HepG2 (cell line): ENCODE measurements around the gene SH3BGRL2. TPM values are rescaled to one million over a fixed set of nuclear protein-coding genes. Genes with fewer than 3 reads are reported as not detected.
A peak's percentile ranks its signal among the peaks of the same experiment; 100 is the strongest.

Experiments used
- ATAC-seq: fragments of 200-7000 bp; cut with Tn5 transposase; 3 replicates; pipeline ENCODE4 v1.9.1; 2020; ENCODE audit warnings: mild to moderate bottlenecking, moderate library complexity
- BruUV-seq: library from RNA; stranded (reverse); fragments of 400-500 nt; replicated peaks from 2 replicates; lab custom pipeline; 2021; lab: Mats Ljungman, UMichigan
- CTCF ChIA-PET: fragments of 300-600 bp; formaldehyde crosslinking; extraction: SDS; loops from one replicate; lab custom pipeline; 2021; ENCODE audit warnings: low total read pairs, inconsistent platforms, low intra/inter-chr PET ratio; lab: Yijun Ruan, JAX
- POLR2A ChIA-PET: fragments of 350-600 bp; sonication (Branson Sonifier 250); formaldehyde crosslinking; loops from one replicate; lab custom pipeline; 2020; ENCODE audit warnings: antibody characterized with exemption, inconsistent platforms; lab: Yijun Ruan, JAX
- DNase-seq: peaks from one replicate; pipeline ENCODE4 v3.0.0-alpha.2; 2015; ENCODE audit warnings: low spot score
- FAIRE-seq: peaks from 3 replicates; lab custom pipeline; 2011; peaks lifted over from hg19 to GRCh38; lab: Jason Lieb, UNC
- H2AFZ ChIP-seq: one replicate; pipeline ENCODE4 v1.6.1; 2011; ENCODE audit warnings: low read length, inconsistent platforms
- H3K27ac ChIP-seq: fragments of 300-600 bp; 3 replicates; pipeline ENCODE4 v1.8.0; 2011; ENCODE audit warnings: mixed run types, mild to moderate bottlenecking, mixed read lengths, low read length, inconsistent platforms; ENCODE audit not compliant: insufficient read depth; ENCODE audit errors: extremely low read length
- H3K27me3 ChIP-seq, 2 experiments: fragments of 200-600 bp in 1 of 2; 2 replicates in 1 of 2; 3 replicates in 1 of 2; pipeline versions ENCODE4 v1.6.0 to v1.8.0; 2011; ENCODE audit warnings: low read length in 2 of 2, mild to moderate bottlenecking in 2 of 2, moderate library complexity in 2 of 2, inconsistent platforms in 1 of 2; ENCODE audit not compliant: insufficient read depth in 2 of 2, control insufficient read depth in 1 of 2
- H3K36me3 ChIP-seq, 2 experiments: fragments of 200-600 bp in 1 of 2; replicated peaks in 1 of 2; 2 replicates in 1 of 2; 3 replicates in 1 of 2; pipeline versions ENCODE4 v1.5.1 to v1.8.0; 2011; ENCODE audit warnings: low read length in 2 of 2, inconsistent platforms in 1 of 2; ENCODE audit not compliant: insufficient read depth in 2 of 2, control insufficient read depth in 1 of 2
- H3K4me1 ChIP-seq: 2 replicates; pipeline ENCODE4 v1.5.1; 2012; ENCODE audit warnings: low read length, inconsistent platforms; ENCODE audit not compliant: insufficient read depth
- H3K4me2 ChIP-seq: 2 replicates; pipeline ENCODE4 v1.6.0; 2011; ENCODE audit warnings: low read depth, low read length, inconsistent platforms
- H3K4me3 ChIP-seq, 3 experiments: fragments of 200-600 bp in 1 of 3; sonication (generic), shearing (Covaris generic) in 1 of 3; replicated peaks in 1 of 3; 2 replicates each; pipeline ENCODE4 v1.5.1; 2011 to 2016; ENCODE audit warnings: low read length in 3 of 3, inconsistent platforms in 2 of 3, low read depth in 2 of 3, mild to moderate bottlenecking in 2 of 3, control low read depth in 1 of 3, mixed read lengths in 1 of 3; ENCODE audit not compliant: insufficient read depth in 1 of 3
- H3K79me2 ChIP-seq: one replicate; pipeline ENCODE4 v1.6.1; 2011; ENCODE audit warnings: low read length, inconsistent platforms; ENCODE audit not compliant: insufficient read depth
- H3K9ac ChIP-seq: 2 replicates; pipeline ENCODE4 v1.6.0; 2011; ENCODE audit warnings: mild to moderate bottlenecking, low read depth, low read length, inconsistent platforms; ENCODE audit not compliant: insufficient read depth
- H3K9me3 ChIP-seq: 2 replicates; pipeline ENCODE4 v1.5.1; 2012; ENCODE audit warnings: mild to moderate bottlenecking, low read length
- H4K20me1 ChIP-seq: 2 replicates; pipeline ENCODE4 v1.6.0; 2011; ENCODE audit warnings: inconsistent platforms, mild to moderate bottlenecking, low read length, moderate library complexity; ENCODE audit not compliant: insufficient read depth
- KDM1A ChIP-seq: IDR thresholded peaks from 2 replicates; pipeline ENCODE4 v1.6.1; 2016; ENCODE audit warnings: missing compliant biosample characterization
- MZF1 ChIP-seq: sonication (generic); formaldehyde crosslinking; IDR thresholded peaks from 2 replicates; pipeline ENCODE4 v1.8.1; 2023; ENCODE audit warnings: mild to moderate bottlenecking, missing genetic modification reagents, borderline replicate concordance
- NCOA2 ChIP-seq: sonication (generic); formaldehyde crosslinking; IDR thresholded peaks from 2 replicates; pipeline ENCODE4 v1.8.0; 2022; ENCODE audit warnings: inconsistent platforms
- NKX3-1 ChIP-seq: sonication (generic); formaldehyde crosslinking; IDR thresholded peaks from 2 replicates; pipeline ENCODE4 v1.5.0; 2020; ENCODE audit warnings: missing genetic modification reagents
- NR3C1 ChIP-seq: sonication (generic); formaldehyde crosslinking; IDR thresholded peaks from 2 replicates; pipeline ENCODE4 v1.4.0; 2020; ENCODE audit warnings: missing genetic modification reagents
- TBL1XR1 ChIP-seq: fragments of 150-350 bp; IDR thresholded peaks from 2 replicates; pipeline ENCODE4 v1.6.1; 2014; ENCODE audit warnings: borderline replicate concordance, low read length; ENCODE audit not compliant: partially characterized antibody
- TMF1 ChIP-seq: sonication (generic); formaldehyde crosslinking; IDR thresholded peaks from 2 replicates; pipeline ENCODE4 v1.8.1; 2022; ENCODE audit warnings: low read depth, missing genetic modification reagents
- ZBTB20 ChIP-seq: sonication (generic); formaldehyde crosslinking; IDR thresholded peaks from 2 replicates; pipeline ENCODE4 v1.8.1; 2023; ENCODE audit warnings: missing genetic modification reagents, low read depth, mild to moderate bottlenecking, borderline replicate concordance
- ZNF121 ChIP-seq: sonication (generic); formaldehyde crosslinking; IDR thresholded peaks from 2 replicates; pipeline ENCODE4 v1.5.0; 2020; ENCODE audit warnings: mild to moderate bottlenecking, missing genetic modification reagents
- ZNF30 ChIP-seq: sonication (generic); formaldehyde crosslinking; IDR thresholded peaks from 2 replicates; pipeline ENCODE4 v1.5.0; 2020; ENCODE audit warnings: mild to moderate bottlenecking, missing genetic modification reagents
- ZNF33B ChIP-seq: sonication (generic); formaldehyde crosslinking; IDR thresholded peaks from 2 replicates; pipeline ENCODE4 v1.5.1; 2020; ENCODE audit warnings: mild to moderate bottlenecking, missing genetic modification reagents
- ZNF451 ChIP-seq: sonication (generic); formaldehyde crosslinking; IDR thresholded peaks from 2 replicates; pipeline ENCODE4 v1.5.0; 2020; ENCODE audit warnings: mild to moderate bottlenecking, missing genetic modification reagents
- ZNF564 ChIP-seq: sonication (generic); formaldehyde crosslinking; IDR thresholded peaks from 2 replicates; pipeline ENCODE4 v1.8.1; 2023; ENCODE audit warnings: mild to moderate bottlenecking, missing genetic modification reagents
- ZNF652 ChIP-seq: IDR thresholded peaks from 2 replicates; pipeline ENCODE4 v1.6.1; 2016; ENCODE audit warnings: low read depth, borderline replicate concordance
- WGBS: methylation state at CpG from one replicate; pipeline ENCODE4 v1.1.6; 2017; ENCODE audit warnings: low lambda C conversion rate; 5-methylcytosine and 5-hydroxymethylcytosine counted together
- in situ Hi-C: cut with HindIII; loops from 2 replicates; pipeline ENCODE4 v1.10.0; 2017; ENCODE audit warnings: low pct_unique_long_range_greater_than_20kb; ENCODE audit not compliant: extremely low pct_ligation_motif_present
- intact Hi-C: fragments of 100-400 bp; cut with micrococcal nuclease; formaldehyde crosslinking; loops from one replicate; pipeline ENCODE4 v1.10.0; 2022; ENCODE audit not compliant: unreplicated experiment
- polyA plus RNA-seq, 8 experiments: library from polyadenylated mRNA; depleted of rRNA in 3 of 8; stranded (reverse) in 7 of 8; unstranded in 1 of 8; fragments of >200 nt; fragmentation: Illumina TruSeq in 4 of 8; extraction: Trizol in 4 of 8; gene quantifications; 2 replicates each; pipeline versions ENCODE4 v1.2.1 to v1.2.3, GENCODE V29; 2011 to 2016; ENCODE audit warnings: low read depth in 4 of 8, missing spikeins in 1 of 8, mixed read lengths in 1 of 8; ENCODE audit not compliant: insufficient read depth in 1 of 8
- total RNA-seq, 5 experiments: library from RNA; depleted of rRNA; stranded (reverse); fragments of >200 nt; fragmentation: Illumina TruSeq; extraction: Trizol; gene quantifications; 2 replicates each; pipeline ENCODE4 v1.2.3, GENCODE V29; 2016; ENCODE audit warnings: low read depth in 1 of 5
- TF ChIP-seq, protein P1 (sequence below): sonication (generic); formaldehyde crosslinking; IDR thresholded peaks from 2 replicates; pipeline ENCODE4 v1.4.0; 2020; ENCODE audit warnings: mild to moderate bottlenecking, missing genetic modification reagents
- TF ChIP-seq, protein P2 (sequence below): sonication (generic); formaldehyde crosslinking; IDR thresholded peaks from 2 replicates; pipeline ENCODE4 v1.9.0; 2021; ENCODE audit warnings: missing genetic modification reagents, mild to moderate bottlenecking, borderline replicate concordance
- TF ChIP-seq, protein P3 (sequence below): sonication (generic); formaldehyde crosslinking; IDR thresholded peaks from 2 replicates; pipeline ENCODE4 v1.5.0; 2020; ENCODE audit warnings: mild to moderate bottlenecking, low read depth, missing genetic modification reagents, borderline replicate concordance
- TF ChIP-seq, protein P4 (sequence below): IDR thresholded peaks from 2 replicates; pipeline ENCODE4 v1.6.1; 2012; ENCODE audit warnings: low read length, improper control_type of control experiment
- TF ChIP-seq, protein P5 (sequence below): sonication (generic); formaldehyde crosslinking; IDR thresholded peaks from 2 replicates; pipeline ENCODE4 v1.8.1; 2023; ENCODE audit warnings: mild to moderate bottlenecking, missing genetic modification reagents, borderline replicate concordance

SH3BGRL2 gene
- total and polyA plus RNA-seq, 2 of the 13 experiments (the other 11 are each of a cell fraction or from before 2014, with no cell fraction given): 10.9 to 28.8 TPM

DNA sequence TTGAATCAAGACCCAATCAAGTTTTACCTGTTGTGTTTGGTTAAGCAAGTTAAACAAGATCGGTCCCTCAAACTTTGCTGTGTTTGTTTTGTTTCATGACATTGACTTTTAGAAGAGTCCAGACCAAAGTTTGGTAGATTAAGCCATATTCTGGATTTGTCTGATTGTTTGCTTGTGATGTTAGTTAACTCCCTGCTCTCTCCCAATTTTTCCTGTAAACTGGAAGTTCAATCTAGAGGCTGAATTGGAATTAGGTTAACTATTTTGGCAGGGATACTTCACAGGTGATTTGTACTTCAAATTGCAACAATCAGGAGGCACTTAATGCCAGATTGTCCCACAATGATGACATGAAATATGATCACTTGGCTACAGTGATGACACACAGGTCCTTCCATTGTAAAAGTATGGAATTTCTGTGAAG lies 13.6 kb upstream of the SH3BGRL2 start:
- ChIA-PET POLR2A (interaction anchor here (0.8 kb wide), 1 partner anchor 14 kb away, joined by 4 read pairs; the partner anchor contains the start of gene SH3BGRL2), CTCF (no interaction called here)
- no TSS peak for BruUV-seq
- peak; percentile 95 for FAIRE-seq
- no peak overlapping the region for H3K9ac ChIP-seq
- no peaks in the 10 kb centered on the region for H3K79me2 ChIP-seq
- peaks cover 100% of the 10 kb centered on the region for H3K4me1 ChIP-seq
- H3K36me3 ChIP-seq: no peaks in the 10 kb centered on the region
- H3K4me2 ChIP-seq: peak overlapping the region; percentile 62
- peak; percentile 91 for DNase-seq
- WGBS: 0% methylated on average over 1 of the region's 1 CpG
- H3K27ac ChIP-seq: peak overlapping the region; percentile 86
- peak; percentile 78 for ATAC-seq
- intact Hi-C loops: loop anchor here (2.0 kb wide), 1 partner anchor 13 kb away; the partner anchor contains the start of gene SH3BGRL2
- in situ Hi-C loops: no loop called here
- no peaks in the 10 kb centered on the region for H3K9me3 ChIP-seq
- H4K20me1 ChIP-seq: no peaks in the 10 kb centered on the region
- no peaks in the 10 kb centered on the region for H3K27me3 ChIP-seq
- 0 out of 6 replicates have a peak overlapping the region, but pooled peaks of 1 of the 3 experiments have one; percentile 0 for H3K4me3 ChIP-seq
- no peak overlapping the region for H2AFZ ChIP-seq
- TF ChIP-seq NCOA2 (CRISPR knock-in tag): peak; percentile 83
- TF ChIP-seq ZNF33B (CRISPR knock-in tag): no peak
- peak; percentile 32; the same call in 1 of the 2 replicates for TF ChIP-seq ZBTB20
- TF ChIP-seq MZF1 (CRISPR knock-in tag): no peak
- TF ChIP-seq, protein P1, sequence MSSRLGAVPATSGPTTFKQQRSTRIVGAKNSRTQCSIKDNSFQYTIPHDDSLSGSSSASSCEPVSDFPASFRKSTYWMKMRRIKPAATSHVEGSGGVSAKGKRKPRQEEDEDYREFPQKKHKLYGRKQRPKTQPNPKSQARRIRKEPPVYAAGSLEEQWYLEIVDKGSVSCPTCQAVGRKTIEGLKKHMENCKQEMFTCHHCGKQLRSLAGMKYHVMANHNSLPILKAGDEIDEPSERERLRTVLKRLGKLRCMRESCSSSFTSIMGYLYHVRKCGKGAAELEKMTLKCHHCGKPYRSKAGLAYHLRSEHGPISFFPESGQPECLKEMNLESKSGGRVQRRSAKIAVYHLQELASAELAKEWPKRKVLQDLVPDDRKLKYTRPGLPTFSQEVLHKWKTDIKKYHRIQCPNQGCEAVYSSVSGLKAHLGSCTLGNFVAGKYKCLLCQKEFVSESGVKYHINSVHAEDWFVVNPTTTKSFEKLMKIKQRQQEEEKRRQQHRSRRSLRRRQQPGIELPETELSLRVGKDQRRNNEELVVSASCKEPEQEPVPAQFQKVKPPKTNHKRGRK (CRISPR knock-in tag): no peak
- TF ChIP-seq, protein P2, sequence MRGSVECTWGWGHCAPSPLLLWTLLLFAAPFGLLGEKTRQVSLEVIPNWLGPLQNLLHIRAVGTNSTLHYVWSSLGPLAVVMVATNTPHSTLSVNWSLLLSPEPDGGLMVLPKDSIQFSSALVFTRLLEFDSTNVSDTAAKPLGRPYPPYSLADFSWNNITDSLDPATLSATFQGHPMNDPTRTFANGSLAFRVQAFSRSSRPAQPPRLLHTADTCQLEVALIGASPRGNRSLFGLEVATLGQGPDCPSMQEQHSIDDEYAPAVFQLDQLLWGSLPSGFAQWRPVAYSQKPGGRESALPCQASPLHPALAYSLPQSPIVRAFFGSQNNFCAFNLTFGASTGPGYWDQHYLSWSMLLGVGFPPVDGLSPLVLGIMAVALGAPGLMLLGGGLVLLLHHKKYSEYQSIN: no peak
- TF ChIP-seq ZNF652: peak; percentile 81; the same call in 1 of the 2 replicates
- TF ChIP-seq ZNF121 (CRISPR knock-in tag): no peak
- no peak for TF ChIP-seq ZNF451 (CRISPR knock-in tag)
- peak; percentile 49; the same call in 1 of the 2 replicates for TF ChIP-seq NKX3-1 (CRISPR knock-in tag)
- no peak for TF ChIP-seq ZNF30 (CRISPR knock-in tag)
- TF ChIP-seq, protein P3, sequence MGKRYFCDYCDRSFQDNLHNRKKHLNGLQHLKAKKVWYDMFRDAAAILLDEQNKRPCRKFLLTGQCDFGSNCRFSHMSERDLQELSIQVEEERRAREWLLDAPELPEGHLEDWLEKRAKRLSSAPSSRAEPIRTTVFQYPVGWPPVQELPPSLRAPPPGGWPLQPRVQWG (CRISPR knock-in tag): no peak
- TF ChIP-seq KDM1A (CRISPR knock-in tag): no peak
- no peak for TF ChIP-seq NR3C1 (CRISPR knock-in tag)
- TF ChIP-seq, protein P4, sequence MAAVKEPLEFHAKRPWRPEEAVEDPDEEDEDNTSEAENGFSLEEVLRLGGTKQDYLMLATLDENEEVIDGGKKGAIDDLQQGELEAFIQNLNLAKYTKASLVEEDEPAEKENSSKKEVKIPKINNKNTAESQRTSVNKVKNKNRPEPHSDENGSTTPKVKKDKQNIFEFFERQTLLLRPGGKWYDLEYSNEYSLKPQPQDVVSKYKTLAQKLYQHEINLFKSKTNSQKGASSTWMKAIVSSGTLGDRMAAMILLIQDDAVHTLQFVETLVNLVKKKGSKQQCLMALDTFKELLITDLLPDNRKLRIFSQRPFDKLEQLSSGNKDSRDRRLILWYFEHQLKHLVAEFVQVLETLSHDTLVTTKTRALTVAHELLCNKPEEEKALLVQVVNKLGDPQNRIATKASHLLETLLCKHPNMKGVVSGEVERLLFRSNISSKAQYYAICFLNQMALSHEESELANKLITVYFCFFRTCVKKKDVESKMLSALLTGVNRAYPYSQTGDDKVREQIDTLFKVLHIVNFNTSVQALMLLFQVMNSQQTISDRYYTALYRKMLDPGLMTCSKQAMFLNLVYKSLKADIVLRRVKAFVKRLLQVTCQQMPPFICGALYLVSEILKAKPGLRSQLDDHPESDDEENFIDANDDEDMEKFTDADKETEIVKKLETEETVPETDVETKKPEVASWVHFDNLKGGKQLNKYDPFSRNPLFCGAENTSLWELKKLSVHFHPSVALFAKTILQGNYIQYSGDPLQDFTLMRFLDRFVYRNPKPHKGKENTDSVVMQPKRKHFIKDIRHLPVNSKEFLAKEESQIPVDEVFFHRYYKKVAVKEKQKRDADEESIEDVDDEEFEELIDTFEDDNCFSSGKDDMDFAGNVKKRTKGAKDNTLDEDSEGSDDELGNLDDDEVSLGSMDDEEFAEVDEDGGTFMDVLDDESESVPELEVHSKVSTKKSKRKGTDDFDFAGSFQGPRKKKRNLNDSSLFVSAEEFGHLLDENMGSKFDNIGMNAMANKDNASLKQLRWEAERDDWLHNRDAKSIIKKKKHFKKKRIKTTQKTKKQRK: no peak
- TF ChIP-seq TBL1XR1: peak; percentile 46
- no peak for TF ChIP-seq TMF1 (CRISPR knock-in tag)
- TF ChIP-seq, protein P5, sequence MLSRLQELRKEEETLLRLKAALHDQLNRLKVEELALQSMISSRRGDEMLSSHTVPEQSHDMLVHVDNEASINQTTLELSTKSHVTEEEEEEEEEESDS (CRISPR knock-in tag): no peak
- no peak for TF ChIP-seq ZNF564 (CRISPR knock-in tag)
